ENCODE data around the gene BLOC1S4. TPM values are rescaled to one million over a fixed set of nuclear protein-coding genes. Genes with fewer than 3 reads are reported as not detected.

The BLOC1S4 gene
- total RNA-seq, 1 donor from 2014 or later = 23.8 TPM

- peak overlapping the region; percentile 23 for H3K4me3 Mint-ChIP-seq
- peaks cover 43% of the 10 kb centered on the region for H3K4me1 Mint-ChIP-seq
- TF ChIP-seq CTCF (conservative IDR thresholded peaks at IDR 0.05) = no peak
- H3K36me3 Mint-ChIP-seq (ENCODE audit: low read depth) = no peaks in the 10 kb centered on the region
- DNase-seq (ENCODE audit: low read depth, low spot score) = no peak
- peaks cover 15% of the 10 kb centered on the region for H3K27me3 Mint-ChIP-seq (ENCODE audit: low read depth)
- H3K9me3 Mint-ChIP-seq = no peaks in the 10 kb centered on the region
- H3K27ac Mint-ChIP-seq (ENCODE audit: unreplicated experiment) = no peak overlapping the region
Observed at GRCh38 chr4:6728320-6729029, 12.5 kb downstream of the BLOC1S4 start.

GRCh38 chr4:6730603-6731317 is 14.8 kb downstream of the BLOC1S4 start:
- no peak overlapping the region for H3K27ac Mint-ChIP-seq (ENCODE audit: unreplicated experiment)

GRCh38 chr4:6731318-6731675 is 15.3 kb downstream of the BLOC1S4 start:
- H3K36me3 Mint-ChIP-seq (ENCODE audit: low read depth) = no peaks in the 10 kb centered on the region
- DNase-seq (ENCODE audit: low read depth, low spot score) = no peak
- TF ChIP-seq CTCF (conservative IDR thresholded peaks at IDR 0.05) = no peak
- peaks cover 52% of the 10 kb centered on the region for H3K4me1 Mint-ChIP-seq
- no peak overlapping the region for H3K4me3 Mint-ChIP-seq
- H3K27me3 Mint-ChIP-seq (ENCODE audit: low read depth) = peaks cover 15% of the 10 kb centered on the region
- H3K27ac Mint-ChIP-seq (ENCODE audit: unreplicated experiment) = no peak overlapping the region
- H3K9me3 Mint-ChIP-seq = no peaks in the 10 kb centered on the region

More at GRCh38 chr4:6730603-6731317, 14.8 kb downstream of the BLOC1S4 start:
- Mint-ChIP-seq H3K9me3 (no peaks in the 10 kb centered on the region), H3K4me1 (peaks cover 51% of the 10 kb centered on the region), H3K4me3 (no peak overlapping the region), H3K27me3 (ENCODE audit: low read depth) (peaks cover 15% of the 10 kb centered on the region), H3K36me3 (ENCODE audit: low read depth) (no peaks in the 10 kb centered on the region)
- no peak for DNase-seq (ENCODE audit: low read depth, low spot score)
- TF ChIP-seq CTCF (conservative IDR thresholded peaks at IDR 0.05) = no peak

GRCh38 chr4:6731780-6732179 is 15.8 kb downstream of the BLOC1S4 start:
- H3K4me1 Mint-ChIP-seq = peaks cover 51% of the 10 kb centered on the region
- no peak for DNase-seq (ENCODE audit: low read depth, low spot score)
- H3K4me3 Mint-ChIP-seq = no peak overlapping the region
- H3K27ac Mint-ChIP-seq (ENCODE audit: unreplicated experiment) = no peak overlapping the region
- TF ChIP-seq CTCF (conservative IDR thresholded peaks at IDR 0.05) = no peak
- H3K27me3 Mint-ChIP-seq (ENCODE audit: low read depth) = peaks cover 15% of the 10 kb centered on the region
- H3K36me3 Mint-ChIP-seq (ENCODE audit: low read depth) = no peaks in the 10 kb centered on the region
- no peaks in the 10 kb centered on the region for H3K9me3 Mint-ChIP-seq

- TF ChIP-seq CTCF (conservative IDR thresholded peaks at IDR 0.05) = no peak
- Mint-ChIP-seq H3K27ac (ENCODE audit: unreplicated experiment) (peak overlapping the region; percentile 71), H3K4me1 (peaks cover 46% of the 10 kb centered on the region)
Observed at GRCh38 chr4:6732441-6733357, 16.7 kb downstream of the BLOC1S4 start.

More at GRCh38 chr4:6732441-6733357, 16.7 kb downstream of the BLOC1S4 start:
- H3K27me3 Mint-ChIP-seq (ENCODE audit: low read depth) = peaks cover 15% of the 10 kb centered on the region
- no peak overlapping the region for H3K4me3 Mint-ChIP-seq
- no peaks in the 10 kb centered on the region for H3K36me3 Mint-ChIP-seq (ENCODE audit: low read depth)
- no peaks in the 10 kb centered on the region for H3K9me3 Mint-ChIP-seq
- DNase-seq (ENCODE audit: low read depth, low spot score) = no peak
